ENCODE measurements around the gene CCDC80.
A peak's percentile ranks its signal among the peaks of the same experiment; 100 is the strongest.

The CCDC80 gene

DNA sequence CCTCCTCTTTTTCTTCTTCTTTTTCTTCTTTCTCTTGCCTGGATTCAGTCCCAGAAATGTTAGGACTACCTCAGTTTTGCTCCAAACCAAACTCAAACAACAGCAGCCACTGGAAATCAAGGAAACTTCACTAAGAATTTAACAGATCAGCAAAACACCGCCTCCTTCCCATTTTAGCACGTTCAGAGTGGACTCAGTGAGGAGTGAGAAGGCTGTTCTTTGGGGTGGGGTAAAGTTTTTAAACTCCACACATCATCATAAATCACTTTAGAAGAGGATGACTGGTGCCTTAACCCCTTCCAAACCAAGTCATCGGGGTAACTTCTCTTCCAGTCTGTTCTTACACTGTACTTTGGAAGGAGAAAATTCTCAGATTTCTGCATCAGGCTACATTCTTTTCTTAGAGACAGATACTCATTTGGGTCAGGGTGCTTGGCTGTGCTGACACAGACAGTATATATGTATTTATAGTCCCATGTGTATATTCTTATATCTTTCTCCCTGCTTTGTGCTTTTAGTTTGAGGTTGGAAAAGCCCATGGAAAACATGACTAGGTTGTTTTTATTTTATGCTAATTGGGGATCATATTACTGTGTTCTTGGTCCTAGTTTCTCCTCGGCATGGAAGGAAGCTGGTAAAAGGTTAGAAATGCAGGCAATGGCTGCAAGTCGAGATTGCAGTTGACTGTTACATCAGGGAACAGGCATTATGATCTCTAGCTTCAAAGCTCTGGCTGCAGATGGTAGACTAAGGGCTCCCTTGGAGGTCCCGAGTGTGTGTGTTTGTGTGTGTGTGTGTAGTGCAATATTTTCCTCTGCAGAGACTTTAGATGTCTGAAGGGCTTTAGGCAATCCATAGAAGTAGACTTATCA is at the start of gene CCDC80:
CCDC80 (minus strand) TSS at position 214 of the 872 bp plus-strand sequence. CDS start 1,238 bp downstream, outside the sequence.
- Mint-ChIP-seq H3K27me3 (peaks cover 7% of the 10 kb centered on the region), H3K4me1 (peaks cover 12% of the 10 kb centered on the region)
- DNase-seq (ENCODE audit: low spot score in 2 of 2), result no peak

GRCh38 chr3:112689989-112690388 is 49.0 kb upstream of the CCDC80 start:
- no peaks in the 10 kb centered on the region for H3K9me3 Mint-ChIP-seq
- ATAC-seq (ENCODE audit: low read depth) (no peak), DNase-seq (ENCODE audit: low spot score in 2 of 2) (no peak)
- H3K27ac Mint-ChIP-seq, result no peak overlapping the region
- no peaks in the 10 kb centered on the region for H3K36me3 Mint-ChIP-seq
- H3K4me3 Mint-ChIP-seq, result no peak overlapping the region
- H3K27me3 Mint-ChIP-seq, result peaks cover 3% of the 10 kb centered on the region
- H3K4me1 Mint-ChIP-seq, result peaks cover 13% of the 10 kb centered on the region

More for the DNA sequence above, at the start of gene CCDC80:
- H3K9me3 Mint-ChIP-seq, result no peaks in the 10 kb centered on the region
- H3K27ac Mint-ChIP-seq, result no peak within 1 kb of the TSS
- H3K4me3 Mint-ChIP-seq, result no peak within 1 kb of the TSS
- ATAC-seq (ENCODE audit: low read depth), result no peak
- no peaks in the 10 kb centered on the region for H3K36me3 Mint-ChIP-seq

- H3K9me3 Mint-ChIP-seq, result no peaks in the 10 kb centered on the region
- peaks cover 3% of the 10 kb centered on the region for H3K27me3 Mint-ChIP-seq
- H3K4me3 Mint-ChIP-seq, result no peak overlapping the region
- peak; percentile 31 for ATAC-seq (ENCODE audit: low read depth)
- no peaks in the 10 kb centered on the region for H3K36me3 Mint-ChIP-seq
- no peak overlapping the region for H3K27ac Mint-ChIP-seq
- peaks cover 13% of the 10 kb centered on the region for H3K4me1 Mint-ChIP-seq
- no peak for DNase-seq (ENCODE audit: low spot score in 2 of 2)
Observed at GRCh38 chr3:112689385-112689784, 48.4 kb upstream of the CCDC80 start.

DNA sequence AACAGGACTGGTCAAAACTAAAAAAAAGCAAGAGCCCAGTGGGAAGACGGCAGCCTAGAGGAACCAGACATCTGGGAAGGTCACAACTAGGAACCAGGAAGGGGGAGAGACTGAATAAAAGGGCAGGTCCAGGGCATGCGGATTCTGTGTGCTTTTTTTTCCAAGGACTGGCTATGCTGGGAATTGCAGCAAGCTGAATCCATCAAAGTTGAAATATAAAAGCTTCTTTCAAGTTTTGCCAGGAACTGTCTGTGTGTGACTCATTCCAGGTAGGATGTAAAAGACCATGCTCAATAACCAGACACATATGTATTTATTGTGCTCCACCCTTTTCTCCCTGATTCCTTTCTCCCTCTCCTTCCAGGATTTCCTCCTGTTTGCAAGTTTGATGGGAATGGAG is 47.9 kb upstream of the CCDC80 start:
- Mint-ChIP-seq H3K36me3 (no peaks in the 10 kb centered on the region), H3K27me3 (peaks cover 3% of the 10 kb centered on the region), H3K4me3 (no peak overlapping the region), H3K27ac (no peak overlapping the region), H3K4me1 (peaks cover 13% of the 10 kb centered on the region), H3K9me3 (no peaks in the 10 kb centered on the region)
- no peak for ATAC-seq (ENCODE audit: low read depth)
- no peak for DNase-seq (ENCODE audit: low spot score in 2 of 2)

- no peaks in the 10 kb centered on the region for H3K36me3 Mint-ChIP-seq
Observed at GRCh38 chr3:112688085-112688769, 47.3 kb upstream of the CCDC80 start.

DNA sequence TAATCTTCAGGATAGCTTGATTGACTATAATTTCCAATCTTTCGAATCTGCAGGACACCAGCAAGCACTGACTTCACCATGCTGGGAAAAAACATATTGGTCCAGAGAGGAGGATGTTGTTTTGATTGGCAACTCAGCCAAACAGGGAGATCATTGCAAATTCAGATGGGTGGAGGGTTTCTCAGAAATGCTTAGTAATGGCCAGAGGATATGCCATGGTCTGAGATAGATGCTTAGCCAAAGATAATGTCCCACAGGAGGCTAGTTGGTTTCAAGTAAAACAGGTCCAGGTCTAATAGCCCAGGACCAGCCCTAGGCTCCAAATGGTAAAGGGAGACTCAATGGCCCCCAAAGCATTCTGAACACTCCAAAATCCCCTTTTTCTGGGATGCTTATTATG is 46.7 kb upstream of the CCDC80 start:
- no peak for DNase-seq (ENCODE audit: low spot score in 2 of 2)
- Mint-ChIP-seq H3K27me3 (peaks cover 2% of the 10 kb centered on the region), H3K4me1 (peaks cover 8% of the 10 kb centered on the region), H3K36me3 (no peaks in the 10 kb centered on the region), H3K9me3 (no peaks in the 10 kb centered on the region), H3K4me3 (no peak overlapping the region), H3K27ac (no peak overlapping the region)
- no peak for ATAC-seq (ENCODE audit: low read depth)

More at GRCh38 chr3:112688085-112688769, 47.3 kb upstream of the CCDC80 start:
- peaks cover 3% of the 10 kb centered on the region for H3K27me3 Mint-ChIP-seq
- H3K4me3 Mint-ChIP-seq, result no peak overlapping the region
- ATAC-seq (ENCODE audit: low read depth) (no peak), DNase-seq (ENCODE audit: low spot score in 2 of 2) (no peak)
- no peaks in the 10 kb centered on the region for H3K9me3 Mint-ChIP-seq
- H3K27ac Mint-ChIP-seq, result no peak overlapping the region
- H3K4me1 Mint-ChIP-seq, result peaks cover 8% of the 10 kb centered on the region

DNA sequence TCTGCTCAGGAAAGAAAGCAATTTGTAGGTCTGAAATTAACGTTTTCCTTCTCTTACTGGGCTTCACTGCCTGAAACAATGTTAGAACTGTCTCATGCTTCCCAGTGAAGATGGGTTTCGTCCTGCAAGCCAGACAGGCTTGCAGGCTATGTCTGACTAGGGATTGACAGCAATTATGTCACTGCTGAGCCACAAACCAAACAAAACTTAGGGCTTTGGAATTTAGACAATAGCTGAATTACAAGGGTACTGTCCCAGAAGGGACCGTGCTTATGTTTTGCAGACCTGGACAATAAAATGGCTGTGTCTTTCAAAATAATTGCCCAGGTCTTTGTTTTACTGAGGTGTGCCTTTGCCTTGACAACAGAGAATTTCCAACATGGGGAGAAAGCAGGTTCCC is 46.3 kb upstream of the CCDC80 start:
- Mint-ChIP-seq H3K4me1 (peaks cover 8% of the 10 kb centered on the region), H3K4me3 (no peak overlapping the region)
- no peak for ATAC-seq (ENCODE audit: low read depth)

GRCh38 chr3:112685956-112686799 is 45.2 kb upstream of the CCDC80 start:
- H3K36me3 Mint-ChIP-seq, result no peaks in the 10 kb centered on the region
- ATAC-seq (ENCODE audit: low read depth), result no peak

More for the DNA sequence above, 46.3 kb upstream of the CCDC80 start:
- Mint-ChIP-seq H3K9me3 (no peaks in the 10 kb centered on the region), H3K36me3 (no peaks in the 10 kb centered on the region), H3K27ac (no peak overlapping the region), H3K27me3 (peaks cover 1% of the 10 kb centered on the region)
- no peak for DNase-seq (ENCODE audit: low spot score in 2 of 2)

DNA sequence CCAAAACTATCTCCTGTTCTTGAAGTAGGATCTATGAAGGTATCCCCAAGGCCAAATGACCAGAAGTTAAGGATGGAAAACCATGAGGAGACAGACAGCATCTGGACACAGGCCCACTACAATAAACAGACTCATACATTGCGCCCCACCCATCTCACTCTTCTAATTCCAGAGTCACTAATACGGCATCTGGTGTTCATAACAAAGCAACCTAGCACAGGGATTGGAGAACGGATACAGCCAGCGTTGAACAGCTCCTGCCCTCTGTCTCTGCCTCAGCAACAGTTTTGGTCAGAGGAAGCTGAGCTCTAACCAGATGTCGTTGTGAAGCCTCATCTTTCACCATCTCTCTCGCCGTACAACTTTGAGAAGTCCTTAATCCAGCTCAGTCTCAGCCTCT is 44.5 kb upstream of the CCDC80 start:
- Mint-ChIP-seq H3K9me3 (no peaks in the 10 kb centered on the region), H3K4me3 (no peak overlapping the region), H3K27ac (no peak overlapping the region), H3K36me3 (no peaks in the 10 kb centered on the region), H3K27me3 (peaks cover 1% of the 10 kb centered on the region), H3K4me1 (peaks cover 8% of the 10 kb centered on the region)
- DNase-seq (ENCODE audit: low spot score in 2 of 2) (no peak), ATAC-seq (ENCODE audit: low read depth) (no peak)

More at GRCh38 chr3:112685956-112686799, 45.2 kb upstream of the CCDC80 start:
- Mint-ChIP-seq H3K4me1 (peaks cover 8% of the 10 kb centered on the region), H3K27ac (no peak overlapping the region), H3K4me3 (no peak overlapping the region), H3K27me3 (peaks cover 1% of the 10 kb centered on the region), H3K9me3 (no peaks in the 10 kb centered on the region)
- DNase-seq (ENCODE audit: low spot score in 2 of 2), result no peak

GRCh38 chr3:112682361-112682760 is 41.4 kb upstream of the CCDC80 start:
- Mint-ChIP-seq H3K4me1 (no peaks in the 10 kb centered on the region), H3K9me3 (no peaks in the 10 kb centered on the region), H3K27ac (no peak overlapping the region), H3K27me3 (peaks cover 1% of the 10 kb centered on the region), H3K4me3 (no peak overlapping the region), H3K36me3 (no peaks in the 10 kb centered on the region)
- DNase-seq (ENCODE audit: low spot score in 2 of 2), result no peak
- ATAC-seq (ENCODE audit: low read depth), result no peak

DNA sequence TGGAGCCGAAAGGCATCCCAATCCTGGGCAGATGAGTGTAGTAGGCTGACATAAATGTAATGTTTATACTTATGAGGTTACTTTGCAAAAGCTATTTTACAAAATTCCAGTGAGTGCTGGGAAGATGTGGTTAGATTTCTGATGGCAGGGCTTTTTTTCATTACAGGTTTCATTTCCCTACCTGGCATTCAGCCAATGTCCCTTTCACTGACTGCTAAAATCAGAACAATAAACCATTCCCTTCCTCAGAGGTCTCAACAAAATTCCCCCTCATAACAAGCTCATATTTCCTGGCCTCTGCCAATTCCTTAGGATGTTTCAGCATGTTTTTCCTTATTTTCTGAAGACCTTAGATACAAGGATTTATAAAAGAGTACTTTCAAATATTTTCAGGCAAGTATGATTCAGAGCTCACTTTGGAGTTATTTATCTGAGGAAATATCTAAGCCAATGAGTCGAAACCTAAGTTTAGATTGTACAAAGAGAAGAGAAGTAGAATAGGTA is 40.9 kb upstream of the CCDC80 start:
- ATAC-seq (ENCODE audit: low read depth) (no peak), DNase-seq (ENCODE audit: low spot score in 2 of 2) (no peak)
- peaks cover 3% of the 10 kb centered on the region for H3K4me1 Mint-ChIP-seq
- peaks cover 1% of the 10 kb centered on the region for H3K27me3 Mint-ChIP-seq
- no peak overlapping the region for H3K27ac Mint-ChIP-seq
- H3K36me3 Mint-ChIP-seq, result no peaks in the 10 kb centered on the region
- H3K9me3 Mint-ChIP-seq, result no peaks in the 10 kb centered on the region
- H3K4me3 Mint-ChIP-seq, result no peak overlapping the region

DNA sequence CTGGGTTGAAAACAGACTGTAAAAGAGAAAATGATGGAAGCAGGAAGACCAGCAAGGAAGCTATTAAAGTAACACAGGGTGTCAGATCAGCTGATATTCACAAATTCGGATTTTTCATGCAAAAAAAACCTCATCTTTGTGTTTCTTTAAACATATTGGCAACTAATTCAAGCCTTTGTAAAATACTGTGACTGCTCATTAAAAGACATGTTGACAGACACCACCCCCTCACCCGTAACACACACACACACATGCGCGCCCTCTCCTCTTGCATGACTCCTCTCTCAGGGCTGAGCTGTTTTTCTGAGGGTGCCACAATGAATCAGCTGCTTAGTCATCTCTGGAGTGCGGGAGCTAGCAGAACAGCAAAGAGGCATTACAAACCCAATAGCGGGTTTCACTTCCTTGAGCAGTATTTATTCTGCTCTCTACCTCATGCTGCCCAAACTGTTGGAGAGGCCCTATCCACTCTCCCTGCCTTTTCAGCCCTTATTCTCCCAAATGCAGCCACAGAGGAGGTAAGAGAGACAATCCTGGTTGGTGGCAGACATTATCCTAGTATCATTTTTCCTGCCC is 35.8 kb upstream of the CCDC80 start:
- peak; percentile 28 to 60 for DNase-seq (ENCODE audit: low spot score in 2 of 2)
- Mint-ChIP-seq H3K27me3 (peaks cover 8% of the 10 kb centered on the region), H3K36me3 (no peaks in the 10 kb centered on the region), H3K27ac (peak overlapping the region; percentile 52), H3K4me1 (peaks cover 16% of the 10 kb centered on the region), H3K9me3 (no peaks in the 10 kb centered on the region), H3K4me3 (peak overlapping the region; percentile 6)
- peak; percentile 98 for ATAC-seq (ENCODE audit: low read depth)

GRCh38 chr3:112675943-112676535 is 35.1 kb upstream of the CCDC80 start:
- H3K27me3 Mint-ChIP-seq, result peaks cover 8% of the 10 kb centered on the region
- ATAC-seq (ENCODE audit: low read depth) (no peak), DNase-seq (ENCODE audit: low spot score in 2 of 2) (no peak)
- no peaks in the 10 kb centered on the region for H3K9me3 Mint-ChIP-seq
- H3K27ac Mint-ChIP-seq, result no peak overlapping the region
- H3K4me1 Mint-ChIP-seq, result peaks cover 16% of the 10 kb centered on the region
- no peak overlapping the region for H3K4me3 Mint-ChIP-seq
- H3K36me3 Mint-ChIP-seq, result no peaks in the 10 kb centered on the region

All from memory B cell (primary cell).